Activated CD4-positive, alpha-beta T cell treated with anti-CD3 and anti-CD28 coated beads, Interleukin-2, Interleukin-6, amounts not matched to agents 100 ng/mL and 50 ng/mL, durations not matched to agents 16 hours and 8 hours (primary cell): Measurements from ENCODE around the gene GOLGA6L7.
"Not testable (repeated sequence)": the region's sequence is repeated elsewhere in the genome, so short reads cannot be mapped to it uniquely, and the experiment has no call there.

Experiments used
- DNase-seq: peaks from one replicate; pipeline ENCODE4 v3.0.0-alpha.2; 2020

The GOLGA6L7 gene

GRCh38 chr15:28842210-28842609 lies 6.2 kb downstream of the GOLGA6L7 start:
- not testable (repeated sequence) for DNase-seq

DNA sequence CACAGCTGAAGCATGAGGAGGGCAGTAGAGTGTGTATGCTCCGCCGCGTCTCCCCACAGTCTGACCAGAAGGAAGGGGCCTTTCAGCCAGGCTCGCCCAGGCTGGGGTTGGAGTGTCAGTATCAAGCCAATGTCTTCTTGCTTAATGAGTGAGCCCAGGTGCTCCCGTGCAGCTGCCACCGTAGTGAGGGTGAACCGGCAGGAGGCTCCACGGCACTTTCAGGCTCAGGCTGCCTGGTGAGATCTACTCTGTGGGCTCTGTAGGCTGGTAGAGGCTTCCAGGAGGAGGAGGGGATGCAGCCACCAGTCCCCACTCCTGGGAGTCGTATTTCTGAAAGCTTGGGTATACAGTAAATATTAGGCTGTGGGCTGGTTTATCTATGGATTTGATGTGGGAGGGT lies 8.2 kb downstream of the GOLGA6L7 start:
- DNase-seq: not testable (repeated sequence)

DNA sequence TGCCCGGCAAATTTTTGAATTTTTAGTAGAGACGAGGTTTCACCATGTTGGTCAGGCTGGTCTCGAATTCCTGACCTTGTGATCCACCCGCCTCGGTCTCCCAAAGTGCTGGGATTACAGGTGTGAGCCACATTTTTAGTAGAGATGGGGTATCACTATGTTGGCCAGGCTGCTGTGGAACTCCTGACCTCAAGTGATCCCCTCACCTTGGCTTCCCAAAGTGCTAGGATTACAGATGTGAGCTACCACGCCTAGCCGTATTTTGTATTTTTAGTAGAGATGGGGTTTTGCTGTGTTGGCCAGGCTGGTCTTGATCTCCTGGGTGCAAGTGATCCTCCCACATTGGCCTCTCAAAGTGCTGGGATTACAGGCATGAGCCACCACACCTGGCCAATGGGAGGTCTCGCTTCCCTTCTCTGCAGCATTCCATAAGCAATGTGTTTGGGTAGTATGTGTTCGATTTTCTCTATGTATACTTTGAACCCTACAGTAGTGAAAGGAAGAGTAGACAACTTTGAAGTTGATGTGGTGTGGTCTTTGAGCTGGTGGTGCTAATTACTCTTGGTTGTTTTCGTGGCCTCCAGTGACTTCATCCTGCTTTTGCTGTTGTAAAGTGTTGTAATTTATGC lies 13.4 kb downstream of the GOLGA6L7 start:
- DNase-seq: not testable (repeated sequence)

GRCh38 chr15:28831897-28832587 lies 16.4 kb downstream of the GOLGA6L7 start:
- peak; percentile 65 for DNase-seq

GRCh38 chr15:28821420-28821819 lies 27.0 kb downstream of the GOLGA6L7 start:
- DNase-seq: not testable (repeated sequence)

DNA sequence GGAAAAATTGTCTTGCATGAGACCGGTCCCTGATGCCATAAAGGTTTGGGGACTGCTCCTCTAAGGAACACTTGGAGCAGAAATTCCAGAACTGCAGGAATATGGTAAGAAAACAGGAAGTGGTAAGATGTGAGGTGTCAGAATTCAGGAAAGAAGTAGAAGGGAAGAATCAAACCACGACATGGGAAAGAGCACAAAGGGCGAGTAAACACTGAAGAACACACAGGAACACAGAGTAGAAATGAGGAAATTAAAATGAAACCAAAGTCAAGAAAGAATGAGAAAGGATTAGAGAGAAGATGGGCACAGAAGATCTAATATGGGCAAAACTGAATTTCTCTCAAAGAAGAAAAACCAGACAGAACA lies 28.5 kb downstream of the GOLGA6L7 start:
- DNase-seq: not testable (repeated sequence)

- peak; percentile 26 for DNase-seq
Measured at GRCh38 chr15:28819019-28819929, 29.2 kb downstream of the GOLGA6L7 start.

- DNase-seq: not testable (repeated sequence)
Measured at GRCh38 chr15:28818168-28818567, 30.3 kb downstream of the GOLGA6L7 start.

DNA sequence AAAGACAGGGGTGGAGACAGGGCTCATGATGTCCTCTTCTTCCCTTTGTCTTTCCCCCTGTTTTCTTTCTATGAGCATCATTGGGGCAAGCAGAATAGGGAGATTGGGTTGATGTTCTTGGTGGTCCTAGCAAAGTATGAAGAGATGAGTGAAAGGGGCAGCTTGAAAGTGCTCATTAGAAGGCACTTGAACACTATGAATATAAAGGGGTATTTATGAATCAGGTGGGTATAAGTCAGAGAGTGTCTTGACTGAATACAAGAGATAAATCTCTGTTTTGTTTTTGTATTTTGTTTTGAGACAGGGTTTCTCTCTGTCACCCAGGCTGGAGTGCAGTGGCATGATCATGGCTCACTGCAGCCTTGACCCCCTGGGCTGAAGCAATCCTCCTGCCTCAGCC lies 34.4 kb downstream of the GOLGA6L7 start:
- DNase-seq: not testable (repeated sequence)

- not testable (repeated sequence) for DNase-seq
Measured at GRCh38 chr15:28813392-28813791, 35.1 kb downstream of the GOLGA6L7 start.

GRCh38 chr15:28811852-28812550 lies 36.4 kb downstream of the GOLGA6L7 start:
- DNase-seq: not testable (repeated sequence)

DNA sequence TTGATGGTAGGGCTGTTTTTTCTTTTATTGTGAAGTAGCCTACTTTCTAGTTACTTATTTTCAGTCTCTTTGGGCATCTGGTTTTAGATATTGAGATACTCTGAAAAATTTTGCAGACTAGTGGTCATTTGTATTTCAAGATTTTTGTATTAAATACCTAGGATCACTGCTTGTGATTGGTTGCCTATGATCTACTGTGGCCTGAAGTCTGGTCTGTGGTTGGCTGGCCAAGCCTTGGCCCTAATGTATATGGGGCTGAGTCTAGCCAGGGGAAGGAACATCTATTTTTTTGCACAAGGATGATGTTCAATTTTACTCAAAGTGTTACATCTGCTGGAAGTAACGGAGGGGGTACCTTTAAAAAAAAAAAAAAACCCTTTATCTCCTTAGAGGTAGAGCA lies 38.0 kb downstream of the GOLGA6L7 start:
- not testable (repeated sequence) for DNase-seq

DNA sequence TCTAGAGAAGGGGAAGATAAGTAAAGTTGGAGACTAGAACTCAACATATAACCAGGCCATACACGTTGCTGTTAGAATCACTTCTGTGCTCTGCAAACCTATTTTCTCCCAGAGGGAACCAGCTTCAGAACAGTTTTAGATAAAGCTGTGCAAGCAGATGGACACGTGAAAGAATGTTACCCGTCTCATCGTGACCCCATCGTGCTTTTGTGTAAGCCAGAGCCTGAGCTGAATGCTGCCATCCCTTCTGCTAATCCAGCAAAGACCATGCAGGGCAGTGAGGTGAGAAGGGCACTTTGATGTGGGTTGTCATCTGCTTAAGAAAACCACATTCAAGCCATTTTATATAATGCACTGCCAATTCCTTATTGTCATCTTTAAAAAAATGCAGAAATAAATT lies 40.3 kb downstream of the GOLGA6L7 start:
- DNase-seq: not testable (repeated sequence)

- DNase-seq: not testable (repeated sequence)
Measured at GRCh38 chr15:28800366-28800765, 48.1 kb downstream of the GOLGA6L7 start.

DNA sequence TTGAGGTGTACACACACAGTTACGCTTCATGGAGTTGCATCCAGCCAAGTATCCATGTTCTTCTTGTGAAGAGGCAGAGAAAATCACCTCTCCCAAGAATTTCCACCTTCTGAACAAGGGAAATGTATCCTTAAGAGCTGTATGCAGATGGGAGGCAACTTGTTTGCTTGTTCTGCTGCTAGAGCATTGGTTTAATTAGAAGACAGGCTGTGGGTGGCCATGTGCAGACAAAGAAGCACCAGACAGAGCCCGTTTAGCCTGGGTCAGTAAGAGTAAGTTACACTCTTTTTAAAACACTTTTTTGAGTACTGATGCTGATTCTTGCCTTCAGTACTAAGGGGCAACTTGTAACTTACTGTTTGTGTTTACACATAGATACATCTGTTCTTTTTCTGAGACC lies 50.2 kb downstream of the GOLGA6L7 start:
- not testable (repeated sequence) for DNase-seq

DNA sequence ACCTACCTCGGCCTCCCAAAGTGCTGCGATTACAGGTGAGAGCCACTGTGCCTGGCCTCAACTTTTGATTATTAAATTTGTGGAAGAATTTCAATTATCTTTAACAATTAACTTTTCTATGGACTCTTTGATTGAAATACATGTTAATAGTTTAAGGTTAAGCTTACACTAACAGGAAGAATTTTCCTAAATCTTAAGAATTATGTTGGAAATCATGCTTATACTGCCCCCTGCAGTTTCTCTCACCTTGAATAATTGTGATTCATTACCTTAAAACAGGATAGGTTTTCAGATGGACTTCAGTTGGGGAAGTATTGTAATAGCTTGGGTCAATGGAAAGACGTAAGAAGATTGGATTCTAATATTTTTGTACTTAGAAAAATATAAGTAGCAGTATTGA lies 54.2 kb downstream of the GOLGA6L7 start:
- not testable (repeated sequence) for DNase-seq
